ENCODE measurements around the gene PNMT. TPM values are rescaled to one million over a fixed set of nuclear protein-coding genes. Genes with fewer than 3 reads are reported as not detected.

The PNMT gene
- total and polyA plus RNA-seq, 2 of the 8 experiments (the other 6 are each of a cell fraction or from before 2014, with no cell fraction given): 5.6 to 10.9 TPM

DNA sequence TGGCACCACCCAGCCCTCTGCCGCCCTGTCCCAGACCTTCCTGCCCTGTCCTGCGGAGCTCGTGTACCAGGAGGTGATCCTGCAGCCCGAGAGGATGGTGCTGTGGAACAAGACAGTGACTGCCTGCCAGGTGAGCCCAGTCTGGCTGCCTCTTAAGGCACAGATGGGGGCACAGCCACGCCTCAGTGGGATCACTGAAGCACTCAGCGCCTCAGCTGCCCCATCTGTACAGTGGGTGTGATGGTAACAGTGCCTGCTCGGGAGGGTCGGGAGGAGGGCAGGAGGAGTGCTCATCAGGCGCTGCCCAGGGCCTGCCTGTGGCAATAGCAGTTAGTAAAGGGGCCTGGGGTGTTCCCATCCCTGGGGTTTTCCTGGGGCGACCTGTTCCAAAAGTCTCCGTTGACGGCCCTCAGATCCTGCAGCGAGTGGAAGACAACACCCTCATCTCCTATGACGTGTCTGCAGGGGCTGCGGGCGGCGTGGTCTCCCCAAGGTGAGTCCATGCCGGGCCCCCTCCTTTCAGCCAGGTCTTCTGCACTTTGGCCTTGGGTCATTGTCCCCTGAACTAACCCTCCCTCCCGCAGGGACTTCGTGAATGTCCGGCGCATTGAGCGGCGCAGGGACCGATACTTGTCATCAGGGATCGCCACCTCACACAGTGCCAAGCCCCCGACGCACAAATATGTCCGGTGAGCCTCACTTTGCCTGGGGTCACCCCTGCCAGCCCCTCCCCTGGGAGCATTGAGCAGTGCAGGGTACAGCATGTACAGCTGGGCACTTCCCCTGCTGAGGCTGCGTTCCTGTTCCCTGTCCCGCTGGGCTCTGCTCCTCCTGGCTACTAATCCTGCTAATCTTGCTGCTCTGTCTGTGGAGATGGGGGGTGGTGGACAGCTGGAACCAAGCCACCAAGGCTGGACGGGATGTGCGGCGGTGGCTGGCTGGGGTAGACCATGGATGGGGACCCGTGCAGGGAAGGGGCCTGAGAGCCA, 7.6 kb upstream of the PNMT start:
- no peak for FAIRE-seq
- 96% methylated on average over 35 of the region's 35 CpGs; no CpG with 5 or more reads in 1 of the 2 experiments for WGBS, 2 experiments (ENCODE audit: extremely low coverage in 1 of 2, insufficient coverage in 1 of 2, insufficient read length in 1 of 2, insufficient replicate concordance in 2 of 2, low coverage in 1 of 2, low lambda C conversion rate in 2 of 2, missing lambda C conversion rate in 1 of 2)
- CTCF ChIA-PET (ENCODE audit: partially characterized antibody): interaction anchor here (0.5 to 52.4 kb wide), 8 partner anchors 8 to 113 kb away, joined by 3 to 1885 read pairs (median 4); partner anchors contain the start of genes PNMT, PPP1R1B and STARD3
- TF ChIP-seq, protein P1, sequence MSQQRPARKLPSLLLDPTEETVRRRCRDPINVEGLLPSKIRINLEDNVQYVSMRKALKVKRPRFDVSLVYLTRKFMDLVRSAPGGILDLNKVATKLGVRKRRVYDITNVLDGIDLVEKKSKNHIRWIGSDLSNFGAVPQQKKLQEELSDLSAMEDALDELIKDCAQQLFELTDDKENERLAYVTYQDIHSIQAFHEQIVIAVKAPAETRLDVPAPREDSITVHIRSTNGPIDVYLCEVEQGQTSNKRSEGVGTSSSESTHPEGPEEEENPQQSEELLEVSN (IDR thresholded peaks at IDR 0.05): no peak
- TF ChIP-seq RBBP5 (IDR thresholded peaks at IDR 0.05; ENCODE audit: borderline replicate concordance, low read depth, low read length): no peak
- TF ChIP-seq KDM1A (IDR thresholded peaks at IDR 0.05; ENCODE audit: borderline replicate concordance, low read length): no peak
- no peak for TF ChIP-seq ASH2L (IDR thresholded peaks at IDR 0.05; ENCODE audit: low read length)
- TF ChIP-seq GTF2F1 (IDR thresholded peaks at IDR 0.05; ENCODE audit: borderline replicate concordance, low read depth, low read length): no peak
- no peak for TF ChIP-seq JUN (IDR thresholded peaks at IDR 0.05; ENCODE audit: low read depth, low read length)
- no peak for TF ChIP-seq ZNF274 (IDR thresholded peaks at IDR 0.05; ENCODE audit: borderline replicate concordance, extremely low read depth, low read length)
- no peak for TF ChIP-seq CBX8 (IDR thresholded peaks at IDR 0.05; ENCODE audit: borderline replicate concordance, low read depth, low read length)
- no peak for TF ChIP-seq SP4 (IDR thresholded peaks at IDR 0.05; ENCODE audit: low read length)
- no peak for TF ChIP-seq CREB1 (IDR thresholded peaks at IDR 0.05)

More for the DNA sequence above, 7.6 kb upstream of the PNMT start:
- H3K18ac ChIP-seq (ENCODE audit: extremely low read depth, low read length): no peak overlapping the region
- H4K91ac ChIP-seq (replicated peaks; ENCODE audit: insufficient read length, low read length): no peak overlapping the region
- H3K4me3 ChIP-seq (ENCODE audit: extremely low read depth in 1 of 4, insufficient read depth in 2 of 4, low read depth in 3 of 4, low read length in 4 of 4): no peak overlapping the region
- no peak overlapping the region for H3K23ac ChIP-seq (ENCODE audit: insufficient read length)
- no peak overlapping the region for H3K4ac ChIP-seq (replicated peaks; ENCODE audit: insufficient read length, low read depth, low read length)
- 0 out of 2 replicates have a peak, but pooled peaks cover 2% of the 10 kb centered on the region for H3K79me1 ChIP-seq (ENCODE audit: low read depth, low read length)
- no peak overlapping the region for H4K5ac ChIP-seq (ENCODE audit: insufficient read length, low read depth, low read length)
- no peaks in the 10 kb centered on the region for H3K27me3 ChIP-seq (replicated peaks in 1 of 4; ENCODE audit: control insufficient read depth in 3 of 4, extremely low read depth in 1 of 4, insufficient read depth in 3 of 4, low read length in 3 of 4)
- H4K8ac ChIP-seq (ENCODE audit: extremely low read depth, insufficient read depth, low read length): no peak overlapping the region; the same call in 1 of the 2 replicates
- H2BK20ac ChIP-seq (ENCODE audit: low read length): peak overlapping the region; percentile 72; the same call in 1 of the 2 replicates
- H2BK15ac ChIP-seq (ENCODE audit: low read length): no peak overlapping the region
- H3K9me3 ChIP-seq (ENCODE audit: insufficient read depth in 2 of 2, low read depth in 1 of 2, low read length in 1 of 2): no peaks in the 10 kb centered on the region
- H3K27ac ChIP-seq (ENCODE audit: low read depth, low read length): no peak overlapping the region
- H2BK5ac ChIP-seq (ENCODE audit: low read depth, low read length): no peak overlapping the region; the same call in 1 of the 2 replicates
- no peak overlapping the region; a peak in 1 of 7 replicates for H3K9ac ChIP-seq (replicated peaks in 1 of 4; ENCODE audit: extremely low read depth in 1 of 4, low read depth in 3 of 4, low read length in 3 of 4)
- no peak overlapping the region for H2AK5ac ChIP-seq (ENCODE audit: low read depth, low read length)
- no peak overlapping the region for H3K56ac ChIP-seq (replicated peaks; ENCODE audit: insufficient read length, low read depth, low read length)
- H3K4me1 ChIP-seq (replicated peaks in 1 of 4; ENCODE audit: control insufficient read depth in 3 of 4, insufficient read depth in 4 of 4, low read length in 3 of 4): peaks cover 0 to 36% (median 29%) of the 10 kb centered on the region in 4 experiments; a peak in 6 of 7 replicates
- H2AFZ ChIP-seq (ENCODE audit: low read length): no peak overlapping the region
- H2BK12ac ChIP-seq (ENCODE audit: low read depth, low read length): 0 out of 2 replicates have a peak overlapping the region, but pooled peaks have one; percentile 27
- POLR2A ChIA-PET (ENCODE audit: partially characterized antibody): interaction anchor here (1.0 to 32.5 kb wide), 4 partner anchors 8 to 55 kb away, joined by 3 to 708 read pairs (median 3); partner anchors contain the start of genes ERBB2, PGAP3 and PNMT
- H3K36me3 ChIP-seq (ENCODE audit: control insufficient read depth in 2 of 4, insufficient read depth in 4 of 4, low read length in 3 of 4): peaks cover 0 to 9% (median 3%) of the 10 kb centered on the region in 4 experiments; a peak in 3 of 8 replicates
- H2BK120ac ChIP-seq (replicated peaks; ENCODE audit: low read depth, low read length): no peak overlapping the region
- H3K23me2 ChIP-seq (ENCODE audit: low read depth, low read length): no peaks in the 10 kb centered on the region
- no peak overlapping the region for H3K14ac ChIP-seq (ENCODE audit: insufficient read length)
- no peak overlapping the region for H3K4me2 ChIP-seq (ENCODE audit: insufficient read depth in 1 of 2, low read depth in 2 of 2, low read length in 2 of 2)
- no peak for DNase-seq (ENCODE audit: low read depth in 1 of 2, low spot score in 2 of 2)
- H4K20me1 ChIP-seq (replicated peaks in 1 of 2; ENCODE audit: control insufficient read depth in 1 of 2, insufficient read depth in 2 of 2, low read length in 2 of 2): no peaks in the 10 kb centered on the region
- H3K79me2 ChIP-seq (ENCODE audit: control insufficient read depth in 1 of 2, insufficient read depth in 2 of 2, low read length in 2 of 2): no peaks in the 10 kb centered on the region
